ENCODE results near the gene ARMC5. TPM values are rescaled to one million over a fixed set of nuclear protein-coding genes. Genes with fewer than 3 reads are reported as not detected.

Gene ARMC5
- total RNA-seq, 2 experiments from 2014 or later = 13.7 to 14.3 TPM

DNA sequence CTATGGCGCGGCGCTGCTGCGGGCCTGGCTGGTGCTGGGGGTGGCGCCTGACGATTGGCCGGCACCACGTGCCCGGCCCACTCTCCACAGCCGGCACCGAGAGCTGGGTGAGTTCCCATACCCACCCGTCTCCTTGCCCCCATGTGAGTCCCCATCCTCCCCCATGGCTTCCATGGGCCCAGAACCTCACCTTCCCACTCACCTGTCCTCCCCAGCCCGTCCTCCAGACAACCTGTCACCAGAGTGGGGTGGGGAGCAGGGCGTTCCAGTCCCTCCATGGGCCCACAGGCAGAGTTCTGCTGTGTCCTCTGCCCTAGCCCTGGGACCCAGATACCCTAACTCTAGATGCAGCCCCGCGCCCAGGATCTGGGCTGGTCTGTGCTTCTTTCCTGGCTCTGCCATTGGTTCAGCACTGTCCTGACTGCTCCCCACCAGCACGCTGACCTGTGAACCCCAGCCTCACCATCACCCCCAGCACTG is 5.5 kb downstream of the ARMC5 start:
- H3K4me1 Mint-ChIP-seq = peaks cover 23% of the 10 kb centered on the region
- no peak overlapping the region for H3K27ac Mint-ChIP-seq
- DNase-seq = no peak
- H3K4me3 Mint-ChIP-seq = no peak overlapping the region
- H3K27me3 Mint-ChIP-seq = no peaks in the 10 kb centered on the region
- H3K9me3 Mint-ChIP-seq = no peaks in the 10 kb centered on the region
- peaks cover 17% of the 10 kb centered on the region for H3K36me3 Mint-ChIP-seq

DNA sequence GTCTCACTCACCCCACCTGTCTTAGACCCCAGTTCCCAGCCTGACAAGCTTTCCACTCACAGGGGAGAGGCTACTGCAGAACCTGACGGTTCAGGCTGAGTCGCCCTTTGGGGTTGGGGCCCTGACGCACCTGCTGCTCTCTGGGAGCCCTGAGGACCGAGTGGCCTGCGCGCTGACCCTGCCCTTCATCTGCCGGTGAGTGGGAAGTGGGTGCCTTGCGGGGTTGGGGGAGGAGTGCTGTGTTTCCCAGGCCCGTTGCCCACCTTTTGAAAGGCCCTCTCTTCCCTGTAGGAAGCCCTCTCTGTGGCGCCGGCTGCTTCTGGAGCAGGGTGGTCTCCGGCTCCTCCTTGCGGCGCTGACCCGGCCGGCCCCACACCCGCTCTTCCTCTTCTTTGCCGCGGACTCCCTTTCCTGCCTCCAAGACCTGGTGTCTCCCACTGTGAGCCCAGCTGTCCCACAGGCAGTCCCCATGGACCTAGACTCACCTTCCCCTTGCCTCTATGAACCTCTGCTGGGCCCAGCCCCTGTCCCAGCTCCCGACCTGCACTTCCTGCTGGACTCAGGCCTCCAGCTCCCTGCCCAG is 6.6 kb downstream of the ARMC5 start:
- Mint-ChIP-seq H3K4me3 (no peak overlapping the region), H3K9me3 (no peaks in the 10 kb centered on the region), H3K27me3 (peaks cover 1% of the 10 kb centered on the region), H3K36me3 (peaks cover 14% of the 10 kb centered on the region), H3K4me1 (peaks cover 14% of the 10 kb centered on the region), H3K27ac (no peak overlapping the region)
- no peak for DNase-seq

DNA sequence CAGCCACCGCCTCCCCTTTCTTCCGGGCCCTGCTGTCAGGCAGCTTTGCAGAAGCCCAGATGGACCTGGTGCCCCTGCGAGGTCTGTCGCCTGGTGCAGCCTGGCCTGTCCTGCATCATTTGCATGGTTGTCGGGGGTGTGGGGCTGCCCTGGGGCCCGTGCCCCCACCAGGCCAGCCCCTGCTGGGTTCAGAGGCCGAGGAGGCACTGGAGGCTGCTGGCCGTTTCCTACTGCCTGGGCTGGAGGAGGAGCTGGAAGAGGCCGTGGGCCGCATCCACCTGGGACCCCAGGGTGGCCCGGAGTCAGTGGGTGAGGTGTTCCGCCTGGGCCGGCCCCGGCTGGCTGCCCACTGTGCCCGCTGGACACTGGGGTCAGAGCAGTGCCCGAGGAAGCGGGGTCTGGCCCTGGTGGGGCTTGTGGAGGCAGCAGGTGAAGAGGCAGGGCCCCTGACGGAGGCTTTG is 7.1 kb downstream of the ARMC5 start:
- peaks cover 7% of the 10 kb centered on the region for H3K27me3 Mint-ChIP-seq
- DNase-seq = no peak
- H3K9me3 Mint-ChIP-seq = no peaks in the 10 kb centered on the region
- peaks cover 10% of the 10 kb centered on the region for H3K4me1 Mint-ChIP-seq
- H3K27ac Mint-ChIP-seq = no peak overlapping the region
- H3K4me3 Mint-ChIP-seq = no peak overlapping the region
- peaks cover 14% of the 10 kb centered on the region for H3K36me3 Mint-ChIP-seq

GRCh38 chr16:31467151-31467773 is 8.0 kb downstream of the ARMC5 start:
- Mint-ChIP-seq H3K4me1 (peaks cover 10% of the 10 kb centered on the region), H3K9me3 (no peaks in the 10 kb centered on the region), H3K27ac (peak overlapping the region; percentile 20), H3K36me3 (peaks cover 14% of the 10 kb centered on the region), H3K27me3 (peaks cover 12% of the 10 kb centered on the region), H3K4me3 (no peak overlapping the region)
- DNase-seq = no peak

DNA sequence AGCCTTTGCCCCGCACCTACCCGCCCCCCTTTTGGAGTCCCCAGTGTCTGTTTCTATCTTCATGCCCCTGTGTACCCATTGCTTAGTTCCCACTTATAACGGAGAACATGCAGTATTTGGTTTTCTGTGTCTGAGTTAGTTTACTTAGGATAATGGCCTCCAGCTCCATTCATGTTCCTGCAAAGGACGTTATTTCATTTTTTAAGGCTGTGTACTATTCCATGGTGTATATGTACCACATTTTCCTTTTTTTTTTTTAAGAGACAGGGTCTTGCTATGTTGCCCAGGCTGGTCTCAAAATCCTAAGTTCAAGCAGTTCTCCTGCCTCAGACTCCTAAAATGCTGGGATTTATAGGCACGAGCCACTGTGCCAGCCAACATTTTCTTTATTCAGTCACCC is 8.6 kb downstream of the ARMC5 start:
- DNase-seq = no peak
- H3K9me3 Mint-ChIP-seq = no peaks in the 10 kb centered on the region
- peaks cover 11% of the 10 kb centered on the region for H3K36me3 Mint-ChIP-seq
- H3K27me3 Mint-ChIP-seq = peaks cover 18% of the 10 kb centered on the region
- H3K4me1 Mint-ChIP-seq = peaks cover 15% of the 10 kb centered on the region
- no peak overlapping the region for H3K27ac Mint-ChIP-seq
- no peak overlapping the region for H3K4me3 Mint-ChIP-seq

GRCh38 chr16:31470615-31471014 is 11.3 kb downstream of the ARMC5 start:
- no peak overlapping the region for H3K27ac Mint-ChIP-seq
- peaks cover 15% of the 10 kb centered on the region for H3K4me1 Mint-ChIP-seq
- H3K36me3 Mint-ChIP-seq = peaks cover 8% of the 10 kb centered on the region
- DNase-seq = no peak
- peaks cover 24% of the 10 kb centered on the region for H3K27me3 Mint-ChIP-seq
- no peaks in the 10 kb centered on the region for H3K9me3 Mint-ChIP-seq
- H3K4me3 Mint-ChIP-seq = no peak overlapping the region

- no peak for DNase-seq
- peaks cover 28% of the 10 kb centered on the region for H3K27me3 Mint-ChIP-seq
- H3K27ac Mint-ChIP-seq = no peak overlapping the region
- H3K4me1 Mint-ChIP-seq = peaks cover 19% of the 10 kb centered on the region
- H3K9me3 Mint-ChIP-seq = no peaks in the 10 kb centered on the region
- no peak overlapping the region for H3K4me3 Mint-ChIP-seq
- peaks cover 8% of the 10 kb centered on the region for H3K36me3 Mint-ChIP-seq
Measured at GRCh38 chr16:31471241-31471874, 12.1 kb downstream of the ARMC5 start.

DNA sequence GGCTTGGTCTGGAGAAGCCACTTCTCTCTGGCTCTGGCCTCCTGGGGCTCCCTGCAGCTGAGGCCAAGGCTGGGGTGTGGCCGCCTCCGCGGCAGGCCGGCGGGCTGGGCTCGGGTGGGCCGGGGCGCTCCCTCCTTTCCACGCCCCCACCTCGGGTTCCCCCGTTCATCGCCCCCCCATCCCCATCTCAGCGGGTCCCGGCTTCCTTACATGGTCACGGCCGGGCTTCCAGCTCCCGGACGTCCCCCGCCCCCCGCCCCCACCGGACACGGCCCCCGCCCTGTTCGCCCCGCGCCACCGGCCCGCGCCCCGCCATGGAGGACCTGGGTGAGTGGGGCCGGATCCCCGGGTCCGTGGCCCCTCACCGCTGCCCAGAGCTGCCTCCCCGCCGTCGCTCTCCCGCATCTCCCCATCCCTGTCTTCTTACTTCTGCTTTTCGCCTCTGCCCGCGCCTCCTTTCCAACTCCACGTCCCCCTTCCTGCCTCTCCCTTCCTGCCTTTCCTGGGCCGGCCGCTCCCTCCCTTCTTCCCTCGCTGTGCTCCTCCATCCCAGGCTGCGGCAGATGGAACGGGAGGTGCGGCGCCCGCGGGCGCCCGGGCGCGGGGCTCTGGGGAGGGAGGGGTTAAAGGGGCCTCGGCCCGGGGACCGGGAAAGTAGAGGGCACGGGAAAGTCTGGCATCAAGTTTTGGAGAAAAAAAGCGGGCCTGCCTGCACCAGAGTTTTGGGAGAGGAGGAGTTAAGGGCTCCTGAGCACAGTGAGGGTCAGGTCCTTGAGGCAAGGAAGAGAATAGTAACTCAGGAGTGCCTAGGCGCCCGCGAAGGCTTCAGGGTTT is 12.8 kb downstream of the ARMC5 start, which contains the start of gene TGFB1I1:
TGFB1I1 (plus strand) TSS at position 278 of the 834 bp plus-strand sequence; CDS start at position 315, 37 bp downstream.
- H3K9me3 Mint-ChIP-seq = no peaks in the 10 kb centered on the region
- no peak within 1 kb of the TSS for H3K27ac Mint-ChIP-seq
- peaks cover 28% of the 10 kb centered on the region for H3K27me3 Mint-ChIP-seq

GRCh38 chr16:31472709-31473203 is 13.5 kb downstream of the ARMC5 start:
- H3K27ac Mint-ChIP-seq = no peak overlapping the region

More for the DNA sequence above, 12.8 kb downstream of the ARMC5 start, which contains the start of gene TGFB1I1:
- Mint-ChIP-seq H3K4me3 (peak within 1 kb of the TSS; percentile 54), H3K36me3 (peaks cover 3% of the 10 kb centered on the region), H3K4me1 (peaks cover 19% of the 10 kb centered on the region)
- DNase-seq = no peak

GRCh38 chr16:31473264-31473984 is 14.1 kb downstream of the ARMC5 start:
- peaks cover 28% of the 10 kb centered on the region for H3K27me3 Mint-ChIP-seq
- H3K27ac Mint-ChIP-seq = no peak overlapping the region
- H3K4me1 Mint-ChIP-seq = peaks cover 18% of the 10 kb centered on the region
- no peak overlapping the region for H3K4me3 Mint-ChIP-seq
- no peaks in the 10 kb centered on the region for H3K9me3 Mint-ChIP-seq
- no peak for DNase-seq
- no peaks in the 10 kb centered on the region for H3K36me3 Mint-ChIP-seq

More at GRCh38 chr16:31472709-31473203, 13.5 kb downstream of the ARMC5 start:
- Mint-ChIP-seq H3K36me3 (no peaks in the 10 kb centered on the region), H3K4me1 (peaks cover 14% of the 10 kb centered on the region), H3K9me3 (no peaks in the 10 kb centered on the region), H3K27me3 (peaks cover 28% of the 10 kb centered on the region), H3K4me3 (peak overlapping the region; percentile 47)
- DNase-seq = peak; percentile 57

GRCh38 chr16:31474173-31474714 is 14.9 kb downstream of the ARMC5 start:
- no peak overlapping the region for H3K27ac Mint-ChIP-seq
- peaks cover 28% of the 10 kb centered on the region for H3K27me3 Mint-ChIP-seq
- no peak overlapping the region for H3K4me3 Mint-ChIP-seq

GRCh38 chr16:31474773-31475738 is 15.8 kb downstream of the ARMC5 start:
- Mint-ChIP-seq H3K27ac (no peak overlapping the region), H3K36me3 (no peaks in the 10 kb centered on the region), H3K9me3 (no peaks in the 10 kb centered on the region), H3K27me3 (peaks cover 28% of the 10 kb centered on the region), H3K4me3 (no peak overlapping the region), H3K4me1 (peaks cover 18% of the 10 kb centered on the region)
- DNase-seq = no peak

More at GRCh38 chr16:31474173-31474714, 14.9 kb downstream of the ARMC5 start:
- no peak for DNase-seq
- H3K9me3 Mint-ChIP-seq = no peaks in the 10 kb centered on the region
- peaks cover 18% of the 10 kb centered on the region for H3K4me1 Mint-ChIP-seq
- no peaks in the 10 kb centered on the region for H3K36me3 Mint-ChIP-seq

- Mint-ChIP-seq H3K4me1 (peaks cover 18% of the 10 kb centered on the region), H3K4me3 (peak overlapping the region; percentile 75), H3K27ac (no peak overlapping the region), H3K27me3 (peaks cover 26% of the 10 kb centered on the region), H3K9me3 (no peaks in the 10 kb centered on the region), H3K36me3 (no peaks in the 10 kb centered on the region)
- DNase-seq = no peak
Measured at GRCh38 chr16:31475946-31476302, 16.6 kb downstream of the ARMC5 start.
